Measurements from ENCODE around the gene ABHD6.

DNA sequence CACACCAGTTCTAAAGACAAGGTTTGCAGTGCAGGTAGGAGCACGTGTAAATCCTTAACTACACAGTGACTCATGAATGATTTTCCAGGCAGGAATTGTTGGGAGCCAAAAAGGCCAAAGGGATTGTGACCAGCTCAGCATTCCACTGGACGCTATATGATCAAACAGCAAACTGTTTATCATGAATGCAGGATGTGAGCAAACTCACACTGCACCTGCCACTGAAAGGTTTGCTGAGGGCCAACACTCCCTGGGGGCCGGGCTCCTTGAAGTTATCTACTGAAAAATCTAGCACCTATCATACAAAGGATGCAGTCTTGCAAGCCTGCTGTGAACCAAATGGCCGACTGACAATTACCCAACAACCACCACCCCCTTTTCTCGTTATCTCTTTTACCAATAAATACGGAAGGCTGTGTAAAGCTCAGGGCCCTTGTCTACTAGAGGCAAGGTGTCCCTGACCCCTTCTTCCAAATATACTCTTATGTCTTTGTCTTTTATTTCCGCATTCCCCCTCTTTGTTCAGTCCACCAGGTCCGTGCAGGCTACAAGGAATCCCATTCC lies 15.3 kb upstream of the ABHD6 start:
- TF ChIP-seq, protein P1, sequence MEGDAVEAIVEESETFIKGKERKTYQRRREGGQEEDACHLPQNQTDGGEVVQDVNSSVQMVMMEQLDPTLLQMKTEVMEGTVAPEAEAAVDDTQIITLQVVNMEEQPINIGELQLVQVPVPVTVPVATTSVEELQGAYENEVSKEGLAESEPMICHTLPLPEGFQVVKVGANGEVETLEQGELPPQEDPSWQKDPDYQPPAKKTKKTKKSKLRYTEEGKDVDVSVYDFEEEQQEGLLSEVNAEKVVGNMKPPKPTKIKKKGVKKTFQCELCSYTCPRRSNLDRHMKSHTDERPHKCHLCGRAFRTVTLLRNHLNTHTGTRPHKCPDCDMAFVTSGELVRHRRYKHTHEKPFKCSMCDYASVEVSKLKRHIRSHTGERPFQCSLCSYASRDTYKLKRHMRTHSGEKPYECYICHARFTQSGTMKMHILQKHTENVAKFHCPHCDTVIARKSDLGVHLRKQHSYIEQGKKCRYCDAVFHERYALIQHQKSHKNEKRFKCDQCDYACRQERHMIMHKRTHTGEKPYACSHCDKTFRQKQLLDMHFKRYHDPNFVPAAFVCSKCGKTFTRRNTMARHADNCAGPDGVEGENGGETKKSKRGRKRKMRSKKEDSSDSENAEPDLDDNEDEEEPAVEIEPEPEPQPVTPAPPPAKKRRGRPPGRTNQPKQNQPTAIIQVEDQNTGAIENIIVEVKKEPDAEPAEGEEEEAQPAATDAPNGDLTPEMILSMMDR (IDR thresholded peaks at IDR 0.05; ENCODE audit: insufficient read depth, low read depth, low read length) = no peak
- no peak for TF ChIP-seq EZH2 (IDR thresholded peaks at IDR 0.05; ENCODE audit: insufficient read depth, low read length)
